Neural progenitor cell (in vitro differentiated cells): Measurements from ENCODE around the gene WWTR1. TPM values are rescaled to one million over a fixed set of nuclear protein-coding genes. Genes with fewer than 3 reads are reported as not detected.

Experiments
- DNase-seq: peaks from one replicate; pipeline ENCODE4 v3.0.0-alpha.2; 2016; ENCODE audit warnings: low spot score
- H2AFZ ChIP-seq: fragments of 200-600 bp; sonication (generic); replicated peaks from 2 replicates; pipeline ENCODE4 v1.6.1; 2016; ENCODE audit warnings: antibody characterized with exemption
- H3F3A ChIP-seq: fragments of 200-600 bp; sonication (generic); 2 replicates; pipeline ENCODE4 v1.6.1; 2016; ENCODE audit warnings: antibody characterized with exemption, low read depth
- H3K27ac ChIP-seq: fragments of 200-600 bp; sonication (generic); 2 replicates; pipeline ENCODE4 v1.5.1; 2016; ENCODE audit warnings: mild to moderate bottlenecking
- H3K27me3 ChIP-seq: fragments of 200-600 bp; sonication (generic); 2 replicates; pipeline ENCODE4 v1.6.1; 2016; ENCODE audit warnings: mild to moderate bottlenecking, moderate library complexity
- H3K36me3 ChIP-seq: fragments of 200-600 bp; sonication (generic); 2 replicates; pipeline ENCODE4 v1.5.1; 2016
- H3K4me1 ChIP-seq: fragments of 200-600 bp; sonication (generic); 2 replicates; pipeline ENCODE4 v1.6.1; 2016; ENCODE audit warnings: mixed run types
- H3K4me2 ChIP-seq: fragments of 200-600 bp; sonication (generic); 2 replicates; pipeline ENCODE4 v1.6.1; 2016
- H3K4me3 ChIP-seq: fragments of 200-600 bp; sonication (generic); 2 replicates; pipeline ENCODE4 v1.5.1; 2016
- H3K79me2 ChIP-seq: fragments of 200-600 bp; sonication (generic); 2 replicates; pipeline ENCODE4 v1.6.1; 2016; ENCODE audit warnings: low read depth
- H3K9ac ChIP-seq: fragments of 200-600 bp; sonication (generic); 2 replicates; pipeline ENCODE4 v1.6.1; 2016
- H3K9me3 ChIP-seq: fragments of 200-600 bp; sonication (generic); 2 replicates; pipeline ENCODE4 v1.5.1; 2016; ENCODE audit warnings: low read depth
- H4K20me1 ChIP-seq: fragments of 200-600 bp; sonication (generic); 2 replicates; pipeline ENCODE4 v1.6.1; 2016; ENCODE audit warnings: low read depth
- H3K27ac Mint-ChIP-seq: 3 replicates; pipeline ENCODE4 v1.8.0; 2021; ENCODE audit warnings: mixed read lengths
- H3K27me3 Mint-ChIP-seq: 2 replicates; pipeline ENCODE4 v1.8.0; 2022; ENCODE audit warnings: low read depth, mild to moderate bottlenecking, inconsistent platforms, moderate library complexity, mixed read lengths; ENCODE audit not compliant: insufficient read depth
- H3K36me3 Mint-ChIP-seq: 3 replicates; pipeline ENCODE4 v1.8.0; 2021; ENCODE audit warnings: mixed read lengths
- H3K4me1 Mint-ChIP-seq: 3 replicates; pipeline ENCODE4 v1.8.0; 2021; ENCODE audit warnings: mixed read lengths
- H3K4me3 Mint-ChIP-seq: 3 replicates; pipeline ENCODE4 v1.8.0; 2021; ENCODE audit warnings: mild to moderate bottlenecking, moderate library complexity, mixed read lengths
- H3K9me3 Mint-ChIP-seq: 3 replicates; pipeline ENCODE4 v1.8.0; 2020; ENCODE audit warnings: mixed read lengths
- EZH2 ChIP-seq: fragments of 200-600 bp; sonication (generic); IDR thresholded peaks from 2 replicates; pipeline ENCODE4 v1.6.1; 2017; ENCODE audit warnings: antibody characterized with exemption, mild to moderate bottlenecking, moderate library complexity
- EZH2phosphoT487 ChIP-seq: fragments of 200-600 bp; sonication (generic); IDR thresholded peaks from 2 replicates; pipeline ENCODE4 v1.6.1; 2017; ENCODE audit warnings: antibody characterized with exemption
- total RNA-seq: library from RNA; depleted of rRNA; stranded (reverse); fragments of >200 nt; gene quantifications from 2 replicates; pipeline ENCODE4 v1.2.3, GENCODE V29; 2015; ENCODE audit warnings: low replicate concordance
- TF ChIP-seq, protein P1 (sequence below): fragments of 200-600 bp; sonication (generic); IDR thresholded peaks from 2 replicates; pipeline ENCODE4 v1.5.1; 2017; ENCODE audit warnings: antibody characterized with exemption, mild to moderate bottlenecking

The WWTR1 gene
- total RNA-seq, 1 donor from 2014 or later, result 13.9 TPM

- peaks cover 2% of the 10 kb centered on the region for H3K27me3 Mint-ChIP-seq
- Histone ChIP-seq H3K27ac (no peak overlapping the region), H3K9ac (no peak overlapping the region), H4K20me1 (no peaks in the 10 kb centered on the region), H3K36me3 (no peaks in the 10 kb centered on the region), H3K4me3 (no peak overlapping the region), H3F3A (no peaks in the 10 kb centered on the region), H2AFZ (no peak overlapping the region), H3K4me2 (no peak overlapping the region), H3K79me2 (no peaks in the 10 kb centered on the region), H3K27me3 (no peaks in the 10 kb centered on the region), H3K9me3 (no peaks in the 10 kb centered on the region), H3K4me1 (no peaks in the 10 kb centered on the region)
- H3K4me1 Mint-ChIP-seq, result peaks cover 34% of the 10 kb centered on the region
- DNase-seq, result no peak
- no peak for TF ChIP-seq EZH2
- no peak for TF ChIP-seq EZH2phosphoT487
- TF ChIP-seq, protein P1, sequence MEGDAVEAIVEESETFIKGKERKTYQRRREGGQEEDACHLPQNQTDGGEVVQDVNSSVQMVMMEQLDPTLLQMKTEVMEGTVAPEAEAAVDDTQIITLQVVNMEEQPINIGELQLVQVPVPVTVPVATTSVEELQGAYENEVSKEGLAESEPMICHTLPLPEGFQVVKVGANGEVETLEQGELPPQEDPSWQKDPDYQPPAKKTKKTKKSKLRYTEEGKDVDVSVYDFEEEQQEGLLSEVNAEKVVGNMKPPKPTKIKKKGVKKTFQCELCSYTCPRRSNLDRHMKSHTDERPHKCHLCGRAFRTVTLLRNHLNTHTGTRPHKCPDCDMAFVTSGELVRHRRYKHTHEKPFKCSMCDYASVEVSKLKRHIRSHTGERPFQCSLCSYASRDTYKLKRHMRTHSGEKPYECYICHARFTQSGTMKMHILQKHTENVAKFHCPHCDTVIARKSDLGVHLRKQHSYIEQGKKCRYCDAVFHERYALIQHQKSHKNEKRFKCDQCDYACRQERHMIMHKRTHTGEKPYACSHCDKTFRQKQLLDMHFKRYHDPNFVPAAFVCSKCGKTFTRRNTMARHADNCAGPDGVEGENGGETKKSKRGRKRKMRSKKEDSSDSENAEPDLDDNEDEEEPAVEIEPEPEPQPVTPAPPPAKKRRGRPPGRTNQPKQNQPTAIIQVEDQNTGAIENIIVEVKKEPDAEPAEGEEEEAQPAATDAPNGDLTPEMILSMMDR, result no peak
- no peak overlapping the region for H3K27ac Mint-ChIP-seq
- no peaks in the 10 kb centered on the region for H3K9me3 Mint-ChIP-seq
- peaks cover 6% of the 10 kb centered on the region for H3K36me3 Mint-ChIP-seq
- H3K4me3 Mint-ChIP-seq, result no peak overlapping the region
Measured at GRCh38 chr3:149619136-149619535, 38.7 kb downstream of the WWTR1 start.

- Histone ChIP-seq H3K27ac (no peak overlapping the region), H3K9ac (no peak overlapping the region), H3K4me3 (no peak overlapping the region), H3F3A (no peaks in the 10 kb centered on the region), H3K9me3 (no peaks in the 10 kb centered on the region), H3K4me1 (no peaks in the 10 kb centered on the region), H3K4me2 (no peak overlapping the region), H4K20me1 (no peaks in the 10 kb centered on the region), H3K36me3 (no peaks in the 10 kb centered on the region), H2AFZ (no peak overlapping the region), H3K79me2 (no peaks in the 10 kb centered on the region), H3K27me3 (no peaks in the 10 kb centered on the region)
- Mint-ChIP-seq H3K27me3 (peaks cover 2% of the 10 kb centered on the region), H3K4me1 (peaks cover 34% of the 10 kb centered on the region), H3K4me3 (no peak overlapping the region), H3K27ac (no peak overlapping the region), H3K9me3 (no peaks in the 10 kb centered on the region), H3K36me3 (peaks cover 1% of the 10 kb centered on the region)
- no peak for TF ChIP-seq EZH2phosphoT487
- TF ChIP-seq, protein P1, result no peak
- no peak for TF ChIP-seq EZH2
- DNase-seq, result no peak
Measured at GRCh38 chr3:149618151-149619123, 39.4 kb downstream of the WWTR1 start.

GRCh38 chr3:149615731-149616221 lies 42.0 kb downstream of the WWTR1 start:
- Histone ChIP-seq H3K27ac (no peak overlapping the region), H3F3A (no peaks in the 10 kb centered on the region), H3K79me2 (no peaks in the 10 kb centered on the region), H3K4me1 (peaks cover under 1% of the 10 kb centered on the region), H3K9me3 (no peaks in the 10 kb centered on the region), H2AFZ (no peak overlapping the region), H3K9ac (no peak overlapping the region), H3K27me3 (no peaks in the 10 kb centered on the region), H3K36me3 (no peaks in the 10 kb centered on the region), H4K20me1 (no peaks in the 10 kb centered on the region), H3K4me2 (no peak overlapping the region), H3K4me3 (no peak overlapping the region)
- no peak overlapping the region for H3K27ac Mint-ChIP-seq
- H3K4me3 Mint-ChIP-seq, result no peak overlapping the region
- H3K36me3 Mint-ChIP-seq, result peaks cover 9% of the 10 kb centered on the region
- peaks cover 2% of the 10 kb centered on the region for H3K27me3 Mint-ChIP-seq
- DNase-seq, result no peak
- H3K4me1 Mint-ChIP-seq, result peaks cover 31% of the 10 kb centered on the region
- H3K9me3 Mint-ChIP-seq, result no peaks in the 10 kb centered on the region
- TF ChIP-seq, protein P1, result no peak
- TF ChIP-seq EZH2phosphoT487 (no peak), EZH2 (no peak)
